GM19025 (cell line): ENCODE measurements around the gene APIP.

Experiments used
- ATAC-seq: cut with Tn5 transposase; IDR thresholded peaks from one replicate; pipeline ENCODE4 v1.9.1; 2021; ENCODE audit warnings: mild to moderate bottlenecking, low read depth, moderate library complexity; ENCODE audit not compliant: unreplicated experiment

The APIP gene

DNA sequence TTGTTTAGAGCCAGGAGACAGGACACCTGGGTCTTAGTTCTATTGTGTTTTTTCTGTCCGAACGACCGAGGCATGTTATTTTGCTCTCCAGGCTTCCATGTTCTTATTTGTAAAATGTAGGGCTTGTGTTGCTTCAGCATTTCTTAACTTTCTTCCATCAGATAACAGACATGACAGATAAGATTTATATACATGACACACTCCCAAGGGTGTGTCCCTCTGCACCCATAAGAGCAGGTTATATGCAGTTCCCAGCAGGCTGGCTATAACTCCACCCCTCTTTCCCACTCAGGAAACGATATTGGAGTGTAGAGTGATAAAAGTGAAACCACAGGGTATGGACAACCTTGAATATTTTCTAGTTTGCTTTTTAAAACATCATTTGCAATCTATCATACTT is 65.8 kb downstream of the APIP start:
- ATAC-seq, result no peak

- no peak for ATAC-seq
Observed at GRCh38 chr11:34846467-34846866, 69.7 kb downstream of the APIP start.

- no peak for ATAC-seq
Observed at GRCh38 chr11:34844463-34845112, 71.6 kb downstream of the APIP start.

DNA sequence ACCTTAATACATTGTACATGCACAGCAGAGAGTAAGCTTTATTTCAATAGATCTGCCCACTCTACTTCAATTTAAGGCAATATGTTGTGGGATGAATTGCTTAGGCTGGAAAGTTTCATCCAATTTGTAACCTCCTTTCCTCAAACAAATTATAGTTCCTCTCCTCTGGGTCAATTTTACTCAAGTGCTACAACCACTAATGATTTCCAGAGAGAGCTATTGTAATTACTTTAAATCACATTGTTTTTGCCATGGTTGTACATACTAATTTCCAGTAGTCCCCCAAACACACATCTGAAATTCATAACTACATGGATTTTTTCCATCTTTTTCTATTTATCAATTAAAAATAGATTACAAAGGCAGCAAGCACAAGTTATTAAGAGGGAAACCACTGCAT is 72.9 kb downstream of the APIP start:
- no peak for ATAC-seq

- peak; percentile 86 for ATAC-seq
Observed at GRCh38 chr11:34840736-34841386, 75.3 kb downstream of the APIP start.

DNA sequence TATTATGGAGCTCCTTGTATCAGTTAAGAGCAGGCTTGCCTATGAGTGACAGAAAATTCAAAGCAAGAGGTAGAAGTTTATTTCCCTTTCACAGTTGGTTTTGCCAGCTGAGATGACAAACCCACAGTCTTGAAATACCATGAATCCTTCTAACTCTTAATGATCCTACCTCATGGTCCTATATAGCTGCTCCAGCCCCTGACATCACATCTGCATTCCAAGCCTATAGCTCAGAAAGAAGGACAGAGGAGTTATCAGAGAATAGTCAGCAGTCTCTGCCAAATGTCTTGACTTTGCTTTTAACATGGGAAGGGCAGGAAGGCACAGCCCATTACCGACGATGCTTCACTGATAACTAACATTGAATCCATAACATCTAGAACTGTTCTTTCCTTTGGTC is 76.2 kb downstream of the APIP start:
- ATAC-seq, result no peak

- no peak for ATAC-seq
Observed at GRCh38 chr11:34836958-34837856, 79.0 kb downstream of the APIP start.

DNA sequence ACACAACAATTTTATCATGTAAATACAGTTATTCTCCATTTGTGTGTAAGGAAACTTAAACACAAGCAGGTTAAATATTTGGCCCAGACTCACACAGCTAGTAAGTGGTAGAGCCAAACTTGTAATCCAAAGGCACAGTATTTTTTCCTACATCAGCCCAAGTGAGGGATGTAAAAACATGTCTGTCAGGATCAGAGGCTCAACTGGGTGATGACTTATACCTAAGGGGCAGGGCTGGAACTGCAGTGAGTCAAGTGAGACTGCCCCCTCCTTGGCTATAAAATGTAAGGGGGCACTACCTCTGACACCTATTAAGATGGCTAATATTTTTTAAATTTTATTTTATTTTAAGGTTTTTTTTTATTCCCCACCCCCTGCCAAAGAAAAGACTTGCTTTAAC is 82.6 kb downstream of the APIP start:
- no peak for ATAC-seq
